ENCODE measurements around the gene OTUD5.

DNA sequence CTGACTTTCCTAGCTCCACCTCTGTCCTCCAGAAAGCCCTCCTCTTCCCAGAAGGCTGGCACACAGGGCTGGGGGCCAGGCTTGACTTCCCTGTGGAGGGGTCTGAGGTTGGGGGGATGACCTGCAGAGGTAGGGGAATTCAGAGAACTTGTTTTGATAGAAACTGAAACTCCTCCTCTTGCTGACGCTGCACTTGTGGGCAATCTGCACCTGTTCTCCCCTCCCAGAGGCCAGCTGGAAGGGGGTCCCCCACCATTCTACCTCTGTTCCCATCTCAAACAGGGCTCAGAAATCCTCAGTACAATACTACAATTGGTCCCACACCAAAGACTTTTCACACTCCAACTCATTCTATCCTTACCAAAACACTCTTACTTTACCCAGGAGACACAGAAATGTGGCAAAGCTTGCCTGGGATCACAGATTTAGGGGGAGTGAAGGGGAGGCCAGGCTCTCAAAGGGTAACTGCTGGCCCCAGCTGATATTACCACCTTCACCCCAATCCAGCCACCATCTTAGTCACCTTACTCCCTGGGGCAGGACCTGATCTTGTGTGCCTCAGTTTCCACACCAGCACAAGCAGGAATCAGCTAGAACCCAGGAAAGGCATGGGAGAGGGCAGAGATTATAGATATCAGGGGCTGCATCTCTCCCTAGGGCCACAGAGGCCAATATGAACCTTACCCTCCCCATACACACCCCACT, 18.5 kb downstream of the OTUD5 start:
- TF ChIP-seq, protein P1, sequence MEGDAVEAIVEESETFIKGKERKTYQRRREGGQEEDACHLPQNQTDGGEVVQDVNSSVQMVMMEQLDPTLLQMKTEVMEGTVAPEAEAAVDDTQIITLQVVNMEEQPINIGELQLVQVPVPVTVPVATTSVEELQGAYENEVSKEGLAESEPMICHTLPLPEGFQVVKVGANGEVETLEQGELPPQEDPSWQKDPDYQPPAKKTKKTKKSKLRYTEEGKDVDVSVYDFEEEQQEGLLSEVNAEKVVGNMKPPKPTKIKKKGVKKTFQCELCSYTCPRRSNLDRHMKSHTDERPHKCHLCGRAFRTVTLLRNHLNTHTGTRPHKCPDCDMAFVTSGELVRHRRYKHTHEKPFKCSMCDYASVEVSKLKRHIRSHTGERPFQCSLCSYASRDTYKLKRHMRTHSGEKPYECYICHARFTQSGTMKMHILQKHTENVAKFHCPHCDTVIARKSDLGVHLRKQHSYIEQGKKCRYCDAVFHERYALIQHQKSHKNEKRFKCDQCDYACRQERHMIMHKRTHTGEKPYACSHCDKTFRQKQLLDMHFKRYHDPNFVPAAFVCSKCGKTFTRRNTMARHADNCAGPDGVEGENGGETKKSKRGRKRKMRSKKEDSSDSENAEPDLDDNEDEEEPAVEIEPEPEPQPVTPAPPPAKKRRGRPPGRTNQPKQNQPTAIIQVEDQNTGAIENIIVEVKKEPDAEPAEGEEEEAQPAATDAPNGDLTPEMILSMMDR (IDR thresholded peaks at IDR 0.05): no peak
- TF ChIP-seq POLR2A (IDR thresholded peaks at IDR 0.05) (no peak), POLR2AphosphoS5 (IDR thresholded peaks at IDR 0.05; ENCODE audit: insufficient read depth in 1 of 2, low read depth in 1 of 2) (no peak)
